HCT116 (cell line): ENCODE data around the gene ATP8A1.

Experiments used
- CBX3 ChIP-seq: IDR thresholded peaks from 2 replicates; pipeline ENCODE4 v1.6.1; 2012; ENCODE audit warnings: low read depth
- CTCF ChIP-seq, 3 experiments: fragments of 200-600 bp in 1 of 3; sonication (generic) in 1 of 3; IDR thresholded peaks in 2 of 3; conservative IDR thresholded peaks in 1 of 3; 2 replicates each; pipeline ENCODE4 v1.5.1; 2012 to 2017; ENCODE audit warnings: low read depth in 2 of 3, low read length in 2 of 3, antibody characterized with exemption in 1 of 3, borderline replicate concordance in 1 of 3, control low read depth in 1 of 3, mild to moderate bottlenecking in 1 of 3, mixed read lengths in 1 of 3, mixed run types in 1 of 3, moderate library complexity in 1 of 3; ENCODE audit not compliant: insufficient read depth in 1 of 3
- EZH2 ChIP-seq: fragments of 200-600 bp; sonication (generic); IDR thresholded peaks from 2 replicates; pipeline ENCODE4 v1.6.1; 2017; ENCODE audit warnings: antibody characterized with exemption, mixed run types
- EZH2phosphoT487 ChIP-seq: fragments of 200-600 bp; IDR thresholded peaks from 2 replicates; pipeline ENCODE4 v1.6.1; 2018; ENCODE audit warnings: antibody characterized with exemption, borderline replicate concordance
- FOSL1 ChIP-seq: IDR thresholded peaks from 2 replicates; pipeline ENCODE4 v1.6.1; 2012; ENCODE audit warnings: low read depth
- JUND ChIP-seq: IDR thresholded peaks from 2 replicates; pipeline ENCODE4 v1.6.1; 2012
- POLR2A ChIP-seq: IDR thresholded peaks from 2 replicates; pipeline ENCODE4 v1.7.0; 2011; ENCODE audit warnings: borderline replicate concordance; ENCODE audit not compliant: insufficient read depth, insufficient read length; ENCODE audit errors: extremely low read depth
- POLR2AphosphoS5 ChIP-seq: IDR thresholded peaks from 2 replicates; pipeline ENCODE4 v1.6.1; 2011; ENCODE audit warnings: mild to moderate bottlenecking, low read depth, low read length, moderate library complexity
- SRF ChIP-seq: IDR thresholded peaks from 2 replicates; pipeline ENCODE4 v1.6.1; 2012; ENCODE audit warnings: low read depth
- ZNF274 ChIP-seq: fragments of 200-500 bp; sonication (Bioruptor generic); IDR thresholded peaks from 2 replicates; pipeline ENCODE4 v1.6.1; 2014; ENCODE audit warnings: mild to moderate bottlenecking, low read depth, low read length, inconsistent platforms
- TF ChIP-seq, protein P1 (sequence below): IDR thresholded peaks from 2 replicates; pipeline ENCODE4 v1.6.1; 2012

DNA sequence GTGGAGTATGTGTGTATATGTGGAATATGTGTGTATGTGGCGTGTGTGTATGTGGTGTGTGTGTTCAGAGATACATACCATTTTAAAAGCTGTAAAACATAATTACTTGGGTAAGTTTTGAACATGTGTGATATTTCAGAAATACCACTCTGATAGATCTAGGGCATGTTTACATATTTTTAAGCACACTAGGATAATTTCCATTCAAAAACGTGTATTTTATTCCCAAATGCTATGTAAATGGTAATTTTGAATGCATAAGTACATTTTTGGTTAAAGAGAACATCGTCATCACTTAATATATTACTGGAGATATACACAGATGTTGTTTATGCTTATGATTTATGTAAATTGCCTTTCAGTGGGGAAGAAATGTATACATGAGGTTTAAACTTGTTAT lies 294.3 kb downstream of the ATP8A1 start:
- TF ChIP-seq CTCF (IDR thresholded peaks at IDR 0.05 in 2 of 3, conservative IDR thresholded peaks at IDR 0.05 in 1 of 3; ENCODE audit: borderline replicate concordance in 1 of 3, insufficient read depth in 1 of 3, low read depth in 2 of 3, low read length in 2 of 3): no peak
- no peak for TF ChIP-seq POLR2AphosphoS5
- TF ChIP-seq POLR2A: no peak
- TF ChIP-seq EZH2: no peak
- TF ChIP-seq FOSL1: no peak
- TF ChIP-seq ZNF274: no peak
- no peak for TF ChIP-seq CBX3
- TF ChIP-seq EZH2phosphoT487: no peak
- TF ChIP-seq SRF: no peak
- TF ChIP-seq, protein P1, sequence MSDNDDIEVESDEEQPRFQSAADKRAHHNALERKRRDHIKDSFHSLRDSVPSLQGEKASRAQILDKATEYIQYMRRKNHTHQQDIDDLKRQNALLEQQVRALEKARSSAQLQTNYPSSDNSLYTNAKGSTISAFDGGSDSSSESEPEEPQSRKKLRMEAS: no peak
- TF ChIP-seq JUND: no peak
